HepG2 (cell line): ENCODE measurements around the gene BCL2L1. TPM values are rescaled to one million over a fixed set of nuclear protein-coding genes. Genes with fewer than 3 reads are reported as not detected.

Experiments
- ATAC-seq: fragments of 200-7000 bp; cut with Tn5 transposase; 3 replicates; pipeline ENCODE4 v1.9.1; 2020; ENCODE audit warnings: mild to moderate bottlenecking, moderate library complexity
- BruUV-seq: library from RNA; stranded (reverse); fragments of 400-500 nt; replicated peaks from 2 replicates; lab custom pipeline; 2021; lab: Mats Ljungman, UMichigan
- CTCF ChIA-PET: fragments of 300-600 bp; formaldehyde crosslinking; extraction: SDS; loops from one replicate; lab custom pipeline; 2021; ENCODE audit warnings: low total read pairs, inconsistent platforms, low intra/inter-chr PET ratio; lab: Yijun Ruan, JAX
- POLR2A ChIA-PET: fragments of 350-600 bp; sonication (Branson Sonifier 250); formaldehyde crosslinking; loops from one replicate; lab custom pipeline; 2020; ENCODE audit warnings: antibody characterized with exemption, inconsistent platforms; lab: Yijun Ruan, JAX
- DNase-seq: peaks from one replicate; pipeline ENCODE4 v3.0.0-alpha.2; 2015; ENCODE audit warnings: low spot score
- FAIRE-seq: peaks from 3 replicates; lab custom pipeline; 2011; peaks lifted over from hg19 to GRCh38; lab: Jason Lieb, UNC
- H2AFZ ChIP-seq: one replicate; pipeline ENCODE4 v1.6.1; 2011; ENCODE audit warnings: low read length, inconsistent platforms
- H3K27ac ChIP-seq: fragments of 300-600 bp; 3 replicates; pipeline ENCODE4 v1.8.0; 2011; ENCODE audit warnings: mixed run types, mild to moderate bottlenecking, mixed read lengths, low read length, inconsistent platforms; ENCODE audit not compliant: insufficient read depth; ENCODE audit errors: extremely low read length
- H3K27me3 ChIP-seq, 2 experiments: fragments of 200-600 bp in 1 of 2; 2 replicates in 1 of 2; 3 replicates in 1 of 2; pipeline versions ENCODE4 v1.6.0 to v1.8.0; 2011; ENCODE audit warnings: low read length in 2 of 2, mild to moderate bottlenecking in 2 of 2, moderate library complexity in 2 of 2, inconsistent platforms in 1 of 2; ENCODE audit not compliant: insufficient read depth in 2 of 2, control insufficient read depth in 1 of 2
- H3K36me3 ChIP-seq, 2 experiments: fragments of 200-600 bp in 1 of 2; replicated peaks in 1 of 2; 2 replicates in 1 of 2; 3 replicates in 1 of 2; pipeline versions ENCODE4 v1.5.1 to v1.8.0; 2011; ENCODE audit warnings: low read length in 2 of 2, inconsistent platforms in 1 of 2; ENCODE audit not compliant: insufficient read depth in 2 of 2, control insufficient read depth in 1 of 2
- H3K4me1 ChIP-seq: 2 replicates; pipeline ENCODE4 v1.5.1; 2012; ENCODE audit warnings: low read length, inconsistent platforms; ENCODE audit not compliant: insufficient read depth
- H3K4me2 ChIP-seq: 2 replicates; pipeline ENCODE4 v1.6.0; 2011; ENCODE audit warnings: low read depth, low read length, inconsistent platforms
- H3K4me3 ChIP-seq, 3 experiments: fragments of 200-600 bp in 1 of 3; sonication (generic), shearing (Covaris generic) in 1 of 3; replicated peaks in 1 of 3; 2 replicates each; pipeline ENCODE4 v1.5.1; 2011 to 2016; ENCODE audit warnings: low read length in 3 of 3, inconsistent platforms in 2 of 3, low read depth in 2 of 3, mild to moderate bottlenecking in 2 of 3, control low read depth in 1 of 3, mixed read lengths in 1 of 3; ENCODE audit not compliant: insufficient read depth in 1 of 3
- H3K79me2 ChIP-seq: one replicate; pipeline ENCODE4 v1.6.1; 2011; ENCODE audit warnings: low read length, inconsistent platforms; ENCODE audit not compliant: insufficient read depth
- H3K9ac ChIP-seq: 2 replicates; pipeline ENCODE4 v1.6.0; 2011; ENCODE audit warnings: mild to moderate bottlenecking, low read depth, low read length, inconsistent platforms; ENCODE audit not compliant: insufficient read depth
- H3K9me3 ChIP-seq: 2 replicates; pipeline ENCODE4 v1.5.1; 2012; ENCODE audit warnings: mild to moderate bottlenecking, low read length
- H4K20me1 ChIP-seq: 2 replicates; pipeline ENCODE4 v1.6.0; 2011; ENCODE audit warnings: inconsistent platforms, mild to moderate bottlenecking, low read length, moderate library complexity; ENCODE audit not compliant: insufficient read depth
- GABPB1 ChIP-seq: IDR thresholded peaks from 2 replicates; pipeline ENCODE4 v1.6.1; 2016; ENCODE audit warnings: mild to moderate bottlenecking, missing genetic modification reagents, moderate library complexity, missing compliant biosample characterization
- HNRNPL ChIP-seq: fragments of 200-400 bp; formaldehyde crosslinking; IDR thresholded peaks from 2 replicates; pipeline ENCODE4 v1.6.1; 2017; ENCODE audit warnings: mild to moderate bottlenecking, low read depth, low read length
- KDM2A ChIP-seq: sonication (generic); formaldehyde crosslinking; IDR thresholded peaks from 2 replicates; pipeline ENCODE4 v1.4.0; 2020; ENCODE audit warnings: low read depth, missing genetic modification reagents, borderline replicate concordance
- KMT2A ChIP-seq: sonication (generic); formaldehyde crosslinking; IDR thresholded peaks from 2 replicates; pipeline ENCODE4 v1.4.0; 2020; ENCODE audit warnings: missing genetic modification reagents
- MAFF ChIP-seq: IDR thresholded peaks from 2 replicates; pipeline ENCODE4 v1.6.1; 2011; ENCODE audit warnings: low read depth, low read length, improper control_type of control experiment
- MLX ChIP-seq: IDR thresholded peaks from 2 replicates; pipeline ENCODE4 v1.6.1; 2016
- POLR2G ChIP-seq: fragments of 200-400 bp; formaldehyde crosslinking; IDR thresholded peaks from 2 replicates; pipeline ENCODE4 v1.6.1; 2018; ENCODE audit warnings: mild to moderate bottlenecking, low read depth, low read length, moderate library complexity
- RBFOX2 ChIP-seq: fragments of 200-400 bp; formaldehyde crosslinking; IDR thresholded peaks from 2 replicates; pipeline ENCODE4 v1.6.1; 2017; ENCODE audit warnings: low read depth, mild to moderate bottlenecking, low read length
- RFXANK ChIP-seq: IDR thresholded peaks from 2 replicates; pipeline ENCODE4 v1.6.1; 2016
- RXRA ChIP-seq: sonication (generic); formaldehyde crosslinking; IDR thresholded peaks from 2 replicates; pipeline ENCODE4 v1.5.1; 2020; ENCODE audit warnings: missing genetic modification reagents
- SSRP1 ChIP-seq: IDR thresholded peaks from 2 replicates; pipeline ENCODE4 v1.6.1; 2016; ENCODE audit warnings: control low read depth
- SYNCRIP ChIP-seq: fragments of 200-400 bp; formaldehyde crosslinking; IDR thresholded peaks from 2 replicates; pipeline ENCODE4 v1.6.1; 2018; ENCODE audit warnings: mild to moderate bottlenecking, low read depth, low read length; ENCODE audit not compliant: insufficient read depth
- TFAP4 ChIP-seq: sonication (generic); IDR thresholded peaks from 2 replicates; pipeline ENCODE4 v1.6.1; 2016; ENCODE audit warnings: low read depth, borderline replicate concordance
- TOE1 ChIP-seq: sonication (generic); formaldehyde crosslinking; IDR thresholded peaks from 2 replicates; pipeline ENCODE4 v1.4.0; 2020; ENCODE audit warnings: mild to moderate bottlenecking, missing genetic modification reagents
- ZMYM3 ChIP-seq: sonication (generic); formaldehyde crosslinking; IDR thresholded peaks from 2 replicates; pipeline ENCODE4 v1.5.1; 2020; ENCODE audit warnings: mild to moderate bottlenecking, missing genetic modification reagents
- ZNF460 ChIP-seq: sonication (generic); formaldehyde crosslinking; IDR thresholded peaks from 2 replicates; pipeline ENCODE4 v1.5.1; 2020; ENCODE audit warnings: missing genetic modification reagents, mild to moderate bottlenecking, borderline replicate concordance
- ZNF597 ChIP-seq: sonication (generic); formaldehyde crosslinking; IDR thresholded peaks from 2 replicates; pipeline ENCODE4 v1.5.0; 2020; ENCODE audit warnings: missing genetic modification reagents
- WGBS: methylation state at CpG from one replicate; pipeline ENCODE4 v1.1.6; 2017; ENCODE audit warnings: low lambda C conversion rate; 5-methylcytosine and 5-hydroxymethylcytosine counted together
- in situ Hi-C: cut with HindIII; loops from 2 replicates; pipeline ENCODE4 v1.10.0; 2017; ENCODE audit warnings: low pct_unique_long_range_greater_than_20kb; ENCODE audit not compliant: extremely low pct_ligation_motif_present
- intact Hi-C: fragments of 100-400 bp; cut with micrococcal nuclease; formaldehyde crosslinking; loops from one replicate; pipeline ENCODE4 v1.10.0; 2022; ENCODE audit not compliant: unreplicated experiment
- polyA plus RNA-seq, 8 experiments: library from polyadenylated mRNA; depleted of rRNA in 3 of 8; stranded (reverse) in 7 of 8; unstranded in 1 of 8; fragments of >200 nt; fragmentation: Illumina TruSeq in 4 of 8; extraction: Trizol in 4 of 8; gene quantifications; 2 replicates each; pipeline versions ENCODE4 v1.2.1 to v1.2.3, GENCODE V29; 2011 to 2016; ENCODE audit warnings: low read depth in 4 of 8, missing spikeins in 1 of 8, mixed read lengths in 1 of 8; ENCODE audit not compliant: insufficient read depth in 1 of 8
- total RNA-seq, 5 experiments: library from RNA; depleted of rRNA; stranded (reverse); fragments of >200 nt; fragmentation: Illumina TruSeq; extraction: Trizol; gene quantifications; 2 replicates each; pipeline ENCODE4 v1.2.3, GENCODE V29; 2016; ENCODE audit warnings: low read depth in 1 of 5

Gene BCL2L1
- total and polyA plus RNA-seq, 2 of the 13 experiments (the other 11 are each of a cell fraction or from before 2014, with no cell fraction given): 164 to 258 TPM

GRCh38 chr20:31708736-31709534 lies 13.7 kb downstream of the BCL2L1 start (continued):
- TF ChIP-seq SSRP1 (CRISPR knock-in tag) (0 out of 2 replicates have a peak, but pooled peaks have one; percentile 70), MAFF (peak; percentile 77), KDM2A (peak; percentile 41; the same call in 1 of the 2 replicates), ZMYM3 (CRISPR knock-in tag) (peak; percentile 18; the same call in 1 of the 2 replicates), RBFOX2 (0 out of 2 replicates have a peak, but pooled peaks have one; percentile 24), POLR2G (peak; percentile 22; the same call in 1 of the 2 replicates), ZNF460 (CRISPR knock-in tag) (0 out of 2 replicates have a peak, but pooled peaks have one; percentile 30), RXRA (no peak), KMT2A (0 out of 2 replicates have a peak, but pooled peaks have one; percentile 35)

- WGBS: 51% methylated on average over 2 of the region's 2 CpGs
- no peak overlapping the region for H3K4me2 ChIP-seq
- H3K9ac ChIP-seq: no peak overlapping the region
- H3K36me3 ChIP-seq: peaks cover 40 to 72% of the 10 kb centered on the region in 2 experiments
- no peaks in the 10 kb centered on the region for H3K27me3 ChIP-seq
- H3K4me1 ChIP-seq: peaks cover 99% of the 10 kb centered on the region
- FAIRE-seq: no peak
- peaks cover 13% of the 10 kb centered on the region for H4K20me1 ChIP-seq
- no peak overlapping the region for H2AFZ ChIP-seq
- H3K9me3 ChIP-seq: no peaks in the 10 kb centered on the region
- peaks cover 90% of the 10 kb centered on the region for H3K79me2 ChIP-seq
- in situ Hi-C loops (no loop called here), intact Hi-C loops (no loop called here)
- DNase-seq: no peak
- no peak overlapping the region for H3K4me3 ChIP-seq
- POLR2A ChIA-PET: interaction anchor here (1.2 to 33.2 kb wide), 6 partner anchors 6 to 104 kb away, joined by 3 to 2822 read pairs (median 1312); partner anchors contain the start of gene BCL2L1
- peak overlapping the region; percentile 46 for H3K27ac ChIP-seq
- no peak for ATAC-seq
- CTCF ChIA-PET: no interaction called here
- BruUV-seq: no TSS peak
- TF ChIP-seq TOE1 (no peak), TFAP4 (peak; percentile 78), SYNCRIP (no peak), MLX (0 out of 2 replicates have a peak, but pooled peaks have one; percentile 17), HNRNPL (peak; percentile 64; the same call in 1 of the 2 replicates), GABPB1 (CRISPR knock-in tag) (no peak), RFXANK (CRISPR knock-in tag) (no peak), ZNF597 (CRISPR knock-in tag) (no peak)
Measured at GRCh38 chr20:31707994-31708735, 14.5 kb downstream of the BCL2L1 start.
